Stimulated activated CD4-positive, alpha-beta T cell treated with anti-CD3 and anti-CD28 coated beads, Interleukin-1b, Interleukin-23, amount 100 ng/mL, for 4 hours (primary cell): ENCODE measurements around the gene ENOX1.

Source experiments
- DNase-seq, 2 donors: peaks; one replicate each; pipeline ENCODE4 v3.0.0-alpha.2; 2020; ENCODE audit warnings: low read depth in 2 of 2

The ENOX1 gene

GRCh38 chr13:43289470-43290255 lies 497.1 kb downstream of the ENOX1 start:
- no peak for DNase-seq

- no peak for DNase-seq
Observed at GRCh38 chr13:43286751-43287150, 500.0 kb downstream of the ENOX1 start.

GRCh38 chr13:43285933-43286597 lies 500.7 kb downstream of the ENOX1 start:
- DNase-seq, result no peak

GRCh38 chr13:43284162-43284561 lies 502.6 kb downstream of the ENOX1 start:
- DNase-seq, result no peak

GRCh38 chr13:43279696-43280095 lies 507.1 kb downstream of the ENOX1 start:
- no peak for DNase-seq

- DNase-seq, result no peak
Observed at GRCh38 chr13:43278127-43278526, 508.6 kb downstream of the ENOX1 start.

- no peak for DNase-seq
Observed at GRCh38 chr13:43277142-43277541, 509.6 kb downstream of the ENOX1 start.

GRCh38 chr13:43274881-43275280 lies 511.9 kb downstream of the ENOX1 start:
- no peak for DNase-seq

GRCh38 chr13:43273362-43273761 lies 513.4 kb downstream of the ENOX1 start:
- DNase-seq, result no peak

GRCh38 chr13:43272851-43273250 lies 513.9 kb downstream of the ENOX1 start:
- DNase-seq, result no peak

- no peak for DNase-seq
Observed at GRCh38 chr13:43271152-43271551, 515.6 kb downstream of the ENOX1 start.

GRCh38 chr13:43270130-43270830 lies 516.5 kb downstream of the ENOX1 start:
- DNase-seq, result no peak

- DNase-seq, result no peak
Observed at GRCh38 chr13:43269037-43269481, 517.7 kb downstream of the ENOX1 start.

GRCh38 chr13:43268632-43269031 lies 518.1 kb downstream of the ENOX1 start:
- DNase-seq, result no peak

GRCh38 chr13:43267916-43268315 lies 518.9 kb downstream of the ENOX1 start:
- no peak for DNase-seq

GRCh38 chr13:43266936-43267615 lies 519.7 kb downstream of the ENOX1 start:
- DNase-seq, result no peak

GRCh38 chr13:43265028-43265427 lies 521.7 kb downstream of the ENOX1 start:
- no peak for DNase-seq

GRCh38 chr13:43264458-43264857 lies 522.3 kb downstream of the ENOX1 start:
- DNase-seq, result no peak

- no peak for DNase-seq
Observed at GRCh38 chr13:43263047-43263446, 523.7 kb downstream of the ENOX1 start.

GRCh38 chr13:43260999-43261398 lies 525.8 kb downstream of the ENOX1 start:
- no peak for DNase-seq

GRCh38 chr13:43258771-43259170 lies 528.0 kb downstream of the ENOX1 start:
- no peak for DNase-seq

GRCh38 chr13:43257765-43258164 lies 529.0 kb downstream of the ENOX1 start:
- DNase-seq, result no peak
